ENCODE data around the gene KIAA1328.
"Not testable (repeated sequence)": the region's sequence is repeated elsewhere in the genome, so short reads cannot be mapped to it uniquely, and the experiment has no call there.

KIAA1328 gene

GRCh38 chr18:36828630-36829361, at the start of gene KIAA1328, which contains the start of gene TPGS2:
Gene KIAA1328 (plus strand): TSS chr18:36829127. CDS start chr18:36829139, 12 bp downstream.
Gene TPGS2 (minus strand): TSS chr18:36829002. CDS start chr18:36828767, 235 bp downstream.
- DNase-seq: peak; percentile 83 to 87

DNA sequence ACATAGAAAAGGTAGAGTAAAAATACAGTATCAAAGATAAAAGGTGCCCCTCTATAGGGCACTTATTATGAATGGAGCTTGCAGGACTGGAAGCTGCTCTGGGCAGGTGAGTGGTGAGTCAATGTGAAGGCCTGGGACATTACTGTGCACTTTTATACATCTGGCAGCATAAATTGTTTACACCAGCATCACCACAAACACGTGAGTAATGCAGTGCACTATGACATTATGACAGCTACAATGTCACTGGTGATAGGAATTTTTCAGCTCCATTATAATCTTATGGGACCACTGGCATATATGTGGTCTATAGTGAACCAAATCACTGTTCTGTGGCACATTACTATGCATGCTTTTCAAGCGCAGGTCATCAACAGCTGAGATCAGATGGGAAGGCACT, 48.2 kb upstream of the KIAA1328 start:
- DNase-seq: no peak

- no peak for DNase-seq
Observed at GRCh38 chr18:36782710-36783109, 46.2 kb upstream of the KIAA1328 start.

- DNase-seq: no peak
Observed at GRCh38 chr18:36783792-36784191, 45.1 kb upstream of the KIAA1328 start.

DNA sequence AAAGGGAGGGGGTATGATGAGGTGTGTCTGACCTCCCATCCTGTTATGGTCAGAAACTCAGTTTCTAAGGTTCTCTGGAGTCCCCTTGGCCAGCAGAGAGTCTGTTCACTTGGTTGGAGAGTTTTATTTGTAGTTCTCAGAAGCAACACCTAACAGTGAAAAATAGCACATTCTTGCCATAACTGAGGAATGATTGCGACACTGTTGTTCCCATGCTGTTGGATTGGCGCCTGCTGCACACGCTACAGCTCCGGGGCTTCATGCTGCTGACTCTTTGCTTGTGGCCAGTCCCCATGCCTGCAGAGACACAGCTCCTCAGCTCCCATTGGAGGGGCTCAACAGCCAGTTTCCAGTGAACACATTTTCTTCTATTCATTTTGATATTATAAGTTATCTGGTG, 42.2 kb upstream of the KIAA1328 start:
- DNase-seq: no peak

GRCh38 chr18:36792634-36793283, 36.2 kb upstream of the KIAA1328 start:
- DNase-seq: no peak

DNA sequence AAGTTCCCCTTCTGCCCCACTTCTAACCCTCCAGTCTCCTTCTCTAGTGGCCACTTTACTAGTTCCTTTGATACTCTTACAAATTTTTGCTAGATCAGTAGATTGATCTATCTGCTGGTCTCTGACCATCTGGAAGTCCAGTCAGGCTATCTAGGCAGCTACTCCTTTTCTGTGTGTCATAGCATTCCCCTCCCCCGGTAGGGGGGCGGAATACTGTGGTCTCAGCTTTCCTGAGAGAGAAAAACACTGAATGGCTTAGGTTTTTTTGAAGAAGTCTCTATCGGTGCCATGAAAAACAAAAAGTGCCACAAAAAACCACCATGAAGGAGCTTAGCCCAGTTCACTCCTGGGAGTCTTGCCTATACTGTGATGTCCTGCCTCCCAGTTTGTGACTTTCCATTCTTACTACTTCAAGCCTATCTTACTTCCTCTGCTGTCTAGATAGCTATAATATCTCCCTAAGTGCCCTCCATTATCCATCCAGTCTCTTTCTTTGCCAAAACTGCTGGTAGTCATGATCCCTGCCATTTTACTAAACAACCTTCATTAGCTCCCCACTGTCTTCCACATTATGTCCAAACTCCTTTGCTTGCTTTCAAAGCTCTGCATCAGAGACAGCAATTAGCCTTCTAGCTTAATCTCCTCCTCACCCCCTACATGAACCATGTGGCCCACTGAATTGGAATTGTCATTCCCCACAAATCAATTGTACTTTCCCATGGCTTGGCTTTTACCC, 30.0 kb upstream of the KIAA1328 start:
- DNase-seq: no peak

DNA sequence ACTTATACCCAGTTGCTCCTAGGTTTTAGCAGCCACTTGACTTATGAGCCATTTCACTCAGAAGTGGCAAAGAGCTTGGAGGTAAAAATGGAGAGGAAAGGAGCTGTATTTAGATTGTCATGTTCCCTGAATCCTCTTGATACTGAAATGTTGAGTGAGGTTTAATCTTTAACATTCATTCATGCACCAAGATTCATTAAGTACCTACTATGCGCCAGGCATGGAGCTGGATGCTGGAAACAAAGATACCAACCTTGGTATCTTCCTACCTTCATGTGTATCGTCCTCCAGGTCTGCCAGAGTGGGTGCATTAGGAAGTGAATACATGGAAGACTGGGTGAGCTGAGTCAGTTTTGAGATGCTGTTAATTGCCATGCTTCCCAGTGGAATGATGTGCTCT, 23.8 kb upstream of the KIAA1328 start:
- DNase-seq: no peak

DNA sequence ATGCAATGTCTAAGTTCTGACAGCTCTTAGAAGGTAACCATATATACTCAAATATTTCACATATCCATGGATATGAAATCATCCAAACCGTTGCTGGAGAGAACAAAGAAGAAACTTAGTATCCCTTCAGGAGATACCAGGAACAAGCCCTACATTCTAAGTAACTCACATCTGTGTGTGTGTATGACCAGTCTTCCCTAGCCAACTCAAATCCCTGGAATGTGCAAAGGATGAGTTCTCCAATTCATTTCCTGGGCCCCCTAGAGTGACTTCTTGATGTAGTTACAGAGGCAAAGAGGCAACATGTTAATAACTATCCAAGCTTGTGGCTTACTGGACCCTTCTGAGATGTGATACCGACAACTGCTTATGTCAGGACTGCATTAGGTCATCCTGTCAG, 20.2 kb upstream of the KIAA1328 start:
- DNase-seq: no peak

- DNase-seq: peak in 1 of 2 experiments; percentile 13
Observed at GRCh38 chr18:36809590-36810381, 19.1 kb upstream of the KIAA1328 start.

DNA sequence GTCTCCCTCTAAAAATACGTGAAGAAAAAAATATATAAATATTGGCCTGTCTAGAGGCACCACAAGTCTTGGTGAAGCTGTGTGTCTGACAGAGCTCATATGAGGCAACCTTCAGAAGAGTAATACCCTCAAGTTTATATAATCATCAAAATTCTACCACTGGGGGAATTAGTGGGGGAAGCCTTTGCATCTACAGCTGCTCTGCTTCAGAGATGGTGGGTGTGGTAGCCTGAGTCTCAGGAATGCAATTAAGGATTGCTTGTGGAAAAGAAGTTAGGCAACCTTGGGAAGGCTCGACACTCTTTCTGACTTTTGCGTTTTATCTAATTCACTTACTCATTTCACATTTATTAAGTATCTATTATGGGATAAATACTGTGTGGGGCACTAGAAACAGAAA, 17.5 kb upstream of the KIAA1328 start:
- no peak for DNase-seq

- no peak for DNase-seq
Observed at GRCh38 chr18:36811955-36812354, 17.0 kb upstream of the KIAA1328 start.

- no peak for DNase-seq
Observed at GRCh38 chr18:36812678-36813077, 16.2 kb upstream of the KIAA1328 start.

- no peak for DNase-seq
Observed at GRCh38 chr18:36813101-36813775, 15.7 kb upstream of the KIAA1328 start.

DNA sequence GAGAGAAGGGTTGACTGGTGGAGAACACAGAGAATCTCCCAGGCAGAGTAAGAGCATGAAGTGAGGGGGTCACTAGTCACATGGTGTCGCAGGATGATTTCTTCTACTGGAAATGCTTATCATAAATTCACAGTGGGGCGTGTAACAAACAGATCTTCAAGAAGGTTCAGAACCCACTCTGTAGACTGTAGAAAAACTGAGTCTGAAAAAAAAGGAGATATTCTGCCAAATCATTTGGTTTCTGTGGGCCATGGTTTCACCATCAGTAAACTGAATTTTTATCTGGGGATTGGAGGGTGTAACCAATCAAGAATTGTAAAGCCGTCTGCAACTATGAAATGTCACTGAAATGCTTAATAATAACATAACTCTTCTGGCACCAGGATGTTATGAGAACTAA, 15.1 kb upstream of the KIAA1328 start:
- no peak for DNase-seq

- no peak for DNase-seq
Observed at GRCh38 chr18:36814994-36815393, 13.9 kb upstream of the KIAA1328 start.

DNA sequence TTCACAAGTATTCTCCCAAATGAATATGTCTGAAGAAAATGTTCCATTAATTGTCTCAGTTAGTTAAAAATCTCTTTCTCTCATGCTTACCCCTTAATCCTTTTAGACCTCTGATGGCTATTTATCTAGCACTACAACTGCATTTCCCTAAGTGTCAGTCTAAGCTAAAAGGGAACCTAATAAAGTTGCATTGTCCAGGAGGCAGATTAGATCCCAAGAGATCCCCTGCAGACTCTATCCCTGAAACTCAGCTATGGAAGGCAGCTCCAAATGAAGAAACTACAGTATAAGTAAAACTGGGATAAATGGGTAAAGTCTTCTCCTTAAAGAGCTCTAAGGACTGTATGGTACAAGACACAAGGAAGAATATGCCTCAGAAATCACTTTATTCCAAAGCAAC, 12.8 kb upstream of the KIAA1328 start:
- not testable (repeated sequence) for DNase-seq

DNA sequence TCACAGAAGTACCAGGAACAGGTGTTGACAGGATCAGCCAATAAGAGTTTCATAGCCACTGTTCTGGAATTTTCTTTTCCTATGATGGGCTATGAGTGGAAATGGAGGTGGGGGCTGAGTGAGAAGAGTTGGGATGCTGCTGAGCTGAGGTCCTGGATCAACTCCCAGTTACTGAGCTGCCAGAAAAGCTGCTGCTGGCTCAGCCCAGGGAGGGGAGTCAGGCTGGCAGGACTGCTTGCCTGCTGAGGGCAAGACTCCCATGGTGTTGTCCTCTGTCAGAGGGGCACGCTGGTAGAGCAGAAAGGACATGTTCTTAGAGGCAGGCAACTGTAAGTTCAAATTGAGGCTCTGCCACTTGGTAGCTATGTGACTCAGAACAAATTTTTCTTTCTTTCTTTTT, 11.9 kb upstream of the KIAA1328 start:
- DNase-seq: no peak

GRCh38 chr18:36818652-36819051, 10.3 kb upstream of the KIAA1328 start:
- no peak for DNase-seq

GRCh38 chr18:36819621-36820020, 9.3 kb upstream of the KIAA1328 start:
- DNase-seq: no peak

DNA sequence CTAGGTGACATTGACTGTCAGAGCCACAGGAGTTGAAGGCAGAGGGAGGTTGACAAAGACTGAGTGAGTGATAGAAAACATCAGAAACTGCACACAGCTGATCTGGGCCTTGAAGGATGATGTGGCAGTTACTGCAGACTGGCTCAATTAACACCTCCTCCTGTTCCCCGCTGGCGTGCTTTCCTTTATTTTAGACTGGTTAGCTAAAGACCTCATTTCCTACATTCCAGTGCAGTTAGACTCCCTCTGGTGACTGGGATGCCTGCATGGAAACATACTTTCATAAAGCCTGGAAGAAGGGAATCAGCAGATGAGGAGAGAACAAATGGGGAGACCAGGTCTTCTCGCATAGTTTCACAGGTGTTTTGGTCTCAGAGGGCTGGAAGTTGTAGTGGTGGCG, 7.2 kb upstream of the KIAA1328 start:
- no peak for DNase-seq

GRCh38 chr18:36825526-36825925, 3.4 kb upstream of the KIAA1328 start:
- no peak for DNase-seq
